GM12891 (cell line): ENCODE measurements around the gene CDK5RAP2.

Source experiments
- DNase-seq: peaks from one replicate; pipeline ENCODE4 v3.0.0; 2011; ENCODE audit warnings: low spot score; ENCODE audit not compliant: insufficient read length
- FAIRE-seq: peaks from 2 replicates; lab custom pipeline; 2011; peaks lifted over from hg19 to GRCh38; lab: Jason Lieb, UNC
- PAX5 ChIP-seq: IDR thresholded peaks from 2 replicates; pipeline ENCODE4 v1.6.1; 2011; ENCODE audit warnings: low read length, moderate library complexity, mild to moderate bottlenecking; ENCODE audit not compliant: insufficient read depth, severe bottlenecking
- POLR2A ChIP-seq: IDR thresholded peaks from 2 replicates; pipeline ENCODE4 v1.6.1; 2011; ENCODE audit warnings: low read depth, low read length, control low read depth
- POLR2AphosphoS5 ChIP-seq: IDR thresholded peaks from 2 replicates; pipeline ENCODE4 v1.6.1; 2011; ENCODE audit warnings: low read depth, low read length, control low read depth
- POU2F2 ChIP-seq: IDR thresholded peaks from 2 replicates; pipeline ENCODE4 v1.6.1; 2011; ENCODE audit warnings: low read depth, mild to moderate bottlenecking, control low read depth, low read length, moderate library complexity
- SPI1 ChIP-seq: IDR thresholded peaks from 2 replicates; pipeline ENCODE4 v1.6.1; 2011; ENCODE audit warnings: low read depth, low read length, control low read depth
- TAF1 ChIP-seq: IDR thresholded peaks from 2 replicates; pipeline ENCODE4 v1.6.1; 2011; ENCODE audit warnings: low read depth, low read length, control low read depth

CDK5RAP2 gene

GRCh38 chr9:120410925-120411501, 169.0 kb downstream of the CDK5RAP2 start:
- no peak for TF ChIP-seq POLR2AphosphoS5
- no peak for TF ChIP-seq POU2F2
- TF ChIP-seq PAX5: no peak
- no peak for TF ChIP-seq TAF1
- no peak for TF ChIP-seq POLR2A
- TF ChIP-seq SPI1: no peak
- DNase-seq (no peak), FAIRE-seq (no peak)

GRCh38 chr9:120408680-120409258, 171.2 kb downstream of the CDK5RAP2 start:
- TF ChIP-seq POU2F2 (no peak), SPI1 (no peak), POLR2A (no peak), POLR2AphosphoS5 (no peak), PAX5 (no peak), TAF1 (no peak)
- no peak for FAIRE-seq
- no peak for DNase-seq

- DNase-seq (no peak), FAIRE-seq (no peak)
- TF ChIP-seq TAF1 (no peak), POU2F2 (no peak), SPI1 (no peak), POLR2A (no peak), PAX5 (no peak), POLR2AphosphoS5 (no peak)
These were observed 174.1 kb downstream of the CDK5RAP2 start for GRCh38 chr9:120405860-120406259.

- TF ChIP-seq POU2F2 (no peak), SPI1 (no peak), POLR2A (no peak), TAF1 (no peak), PAX5 (no peak), POLR2AphosphoS5 (no peak)
- FAIRE-seq: no peak
- no peak for DNase-seq
These were observed 174.8 kb downstream of the CDK5RAP2 start for GRCh38 chr9:120405134-120405533.

GRCh38 chr9:120403543-120403856, 176.5 kb downstream of the CDK5RAP2 start:
- DNase-seq: no peak
- TF ChIP-seq PAX5: no peak
- no peak for TF ChIP-seq POLR2AphosphoS5
- no peak for TF ChIP-seq SPI1
- TF ChIP-seq TAF1: no peak
- no peak for TF ChIP-seq POLR2A
- no peak for TF ChIP-seq POU2F2
- no peak for FAIRE-seq

GRCh38 chr9:120402741-120403542, 177.0 kb downstream of the CDK5RAP2 start:
- no peak for TF ChIP-seq TAF1
- no peak for TF ChIP-seq POLR2A
- no peak for TF ChIP-seq POLR2AphosphoS5
- no peak for TF ChIP-seq PAX5
- TF ChIP-seq POU2F2: no peak
- no peak for TF ChIP-seq SPI1
- DNase-seq (no peak), FAIRE-seq (no peak)

GRCh38 chr9:120399940-120400339, 180.0 kb downstream of the CDK5RAP2 start:
- DNase-seq: no peak
- no peak for FAIRE-seq
- TF ChIP-seq POU2F2: no peak
- TF ChIP-seq PAX5: no peak
- no peak for TF ChIP-seq POLR2AphosphoS5
- TF ChIP-seq SPI1: no peak
- no peak for TF ChIP-seq TAF1
- TF ChIP-seq POLR2A: no peak

- FAIRE-seq (no peak), DNase-seq (no peak)
- TF ChIP-seq TAF1 (no peak), POLR2A (no peak), PAX5 (no peak)
These were observed 181.7 kb downstream of the CDK5RAP2 start for GRCh38 chr9:120398286-120398685.

- FAIRE-seq: no peak
These were observed 182.5 kb downstream of the CDK5RAP2 start for GRCh38 chr9:120397453-120397852.

More at GRCh38 chr9:120397453-120397852, 182.5 kb downstream of the CDK5RAP2 start:
- no peak for TF ChIP-seq POLR2A
- TF ChIP-seq PAX5: no peak
- TF ChIP-seq TAF1: no peak
- TF ChIP-seq POU2F2: no peak
- TF ChIP-seq SPI1: no peak
- DNase-seq: no peak
